Measurements from ENCODE around the gene CD109. TPM values are rescaled to one million over a fixed set of nuclear protein-coding genes. Genes with fewer than 3 reads are reported as not detected.
"Not testable (repeated sequence)": the region's sequence is repeated elsewhere in the genome, so short reads cannot be mapped to it uniquely, and the experiment has no call there.

The CD109 gene
- total RNA-seq, 1 donor from 2014 or later, result 6.3 TPM

DNA sequence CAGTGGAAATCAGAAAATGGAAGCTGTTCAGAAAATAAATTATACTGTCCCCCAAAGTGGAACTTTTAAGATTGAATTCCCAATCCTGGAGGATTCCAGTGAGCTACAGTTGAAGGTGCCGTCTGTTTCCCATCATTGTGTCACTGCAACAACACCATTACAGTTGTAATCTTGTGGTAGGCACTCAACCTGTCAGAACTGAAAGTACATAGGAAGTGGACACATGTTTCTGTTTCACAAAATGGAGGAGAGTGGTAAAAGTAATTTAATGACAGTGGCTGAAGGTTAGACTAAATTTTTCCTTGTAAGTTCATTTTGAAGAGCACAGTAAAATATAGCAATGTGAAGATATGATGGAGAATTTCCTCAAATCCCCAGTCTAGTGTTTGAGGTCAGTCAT lies 70.0 kb downstream of the CD109 start:
- intact Hi-C loops (cut with DNase I), result no loop called here
- DNase-seq (ENCODE audit: low spot score), result no peak

DNA sequence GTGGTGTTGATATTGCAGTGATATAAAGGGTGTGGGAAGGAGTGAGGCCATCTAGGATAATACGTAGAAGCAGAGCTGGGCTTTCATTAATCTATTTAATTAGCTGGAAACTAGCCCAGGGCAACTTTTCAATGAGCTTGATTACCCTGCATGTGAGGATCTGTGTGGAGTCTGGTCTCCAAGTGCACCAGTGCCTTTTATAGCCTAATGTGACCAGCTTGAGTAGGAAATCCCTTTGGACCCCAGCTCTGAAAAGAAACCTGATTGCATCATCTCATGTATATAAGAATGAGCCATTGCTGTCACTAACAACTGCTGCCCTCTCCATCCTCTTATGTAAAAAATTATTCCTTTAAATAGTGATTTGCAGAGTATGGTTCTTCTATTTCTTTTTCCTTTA lies 72.6 kb downstream of the CD109 start:
- DNase-seq (ENCODE audit: low spot score), result no peak
- intact Hi-C loops (cut with DNase I), result no loop called here

DNA sequence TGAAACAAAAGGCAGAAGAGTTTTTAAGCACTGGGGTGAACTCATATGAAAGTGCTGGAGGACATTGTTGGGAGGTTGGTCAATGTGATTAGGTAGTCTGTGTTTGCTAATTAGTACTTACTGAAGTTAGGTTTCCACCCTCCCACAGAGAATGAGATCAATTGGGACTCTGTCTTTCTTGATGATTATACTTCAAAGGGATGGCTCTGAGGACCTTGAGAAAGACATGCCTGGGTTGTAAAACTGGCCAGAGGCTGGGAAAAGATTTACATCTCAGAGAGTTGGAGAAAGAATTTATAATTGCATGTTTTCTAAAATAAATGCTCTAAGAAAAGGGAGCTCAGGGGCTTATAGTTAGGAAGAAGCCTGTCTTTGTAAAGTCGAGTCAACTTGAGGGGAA lies 74.0 kb downstream of the CD109 start:
- DNase-seq (ENCODE audit: low spot score), result no peak
- intact Hi-C loops (cut with DNase I), result no loop called here

DNA sequence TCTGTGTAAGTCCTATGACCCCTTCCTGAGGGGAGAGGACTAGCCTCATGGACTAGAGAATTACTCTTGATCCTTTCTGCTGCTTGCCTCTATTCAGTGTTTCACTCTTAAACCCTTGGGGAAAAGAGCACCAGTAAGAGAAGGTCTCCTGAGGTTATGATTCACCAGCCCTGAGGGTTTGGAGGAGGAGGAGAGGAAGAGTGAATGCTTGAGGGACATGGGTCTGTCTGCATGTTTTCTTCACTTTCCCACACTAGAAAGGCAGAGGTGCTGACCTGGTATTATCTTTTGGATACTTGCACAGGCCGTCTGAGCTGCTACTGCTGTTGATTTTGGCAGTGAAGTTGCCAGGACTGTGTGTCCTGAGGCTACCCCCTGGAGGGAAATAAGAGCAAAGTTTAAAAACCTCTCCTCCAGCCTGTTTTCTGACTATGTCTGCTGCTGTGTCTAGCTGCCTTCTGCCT lies 78.3 kb downstream of the CD109 start:
- intact Hi-C loops (cut with DNase I), result no loop called here
- peak; percentile 76 for DNase-seq (ENCODE audit: low spot score)

DNA sequence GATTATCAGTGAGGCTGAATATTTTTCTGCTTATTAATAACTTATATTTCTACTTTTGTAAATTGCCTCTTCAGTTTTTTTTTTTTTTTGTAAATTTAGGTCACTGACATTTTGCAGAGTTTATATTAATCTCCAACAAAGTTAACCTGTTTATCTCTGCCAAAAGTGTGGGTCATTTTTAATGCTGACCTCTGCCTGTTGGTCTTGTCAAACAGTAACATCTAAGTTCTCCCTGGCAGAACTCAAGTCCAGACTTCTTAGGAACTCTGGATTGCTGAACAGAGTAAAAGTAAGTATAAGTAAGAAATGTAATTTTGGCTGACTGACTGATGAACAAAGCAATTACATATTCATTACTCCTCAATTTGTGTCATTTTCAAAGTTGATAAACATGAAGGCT lies 83.9 kb downstream of the CD109 start:
- intact Hi-C loops (cut with DNase I), result no loop called here

DNA sequence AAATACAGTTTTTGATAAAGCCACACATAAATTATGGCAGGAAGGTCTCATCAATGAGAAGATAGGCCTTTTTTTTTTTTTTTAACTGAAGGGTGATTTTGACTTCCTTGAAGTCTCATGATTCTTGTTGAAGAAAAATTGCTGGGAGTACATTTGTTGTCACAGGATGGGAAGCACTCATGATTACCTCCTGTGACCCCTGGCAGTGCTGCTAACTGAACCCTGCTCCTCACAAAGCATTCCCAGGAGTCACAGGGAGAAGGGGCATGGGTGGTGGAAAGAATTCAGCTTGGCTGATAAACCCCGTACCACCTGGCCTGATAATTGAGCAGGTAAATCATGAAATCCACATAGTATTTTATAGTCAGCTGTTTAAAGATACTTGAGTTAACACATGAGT lies 86.9 kb downstream of the CD109 start:
- DNase-seq (ENCODE audit: low spot score), result no peak
- intact Hi-C loops (cut with DNase I), result no loop called here

More for the DNA sequence above, 83.9 kb downstream of the CD109 start:
- DNase-seq (ENCODE audit: low spot score), result no peak

DNA sequence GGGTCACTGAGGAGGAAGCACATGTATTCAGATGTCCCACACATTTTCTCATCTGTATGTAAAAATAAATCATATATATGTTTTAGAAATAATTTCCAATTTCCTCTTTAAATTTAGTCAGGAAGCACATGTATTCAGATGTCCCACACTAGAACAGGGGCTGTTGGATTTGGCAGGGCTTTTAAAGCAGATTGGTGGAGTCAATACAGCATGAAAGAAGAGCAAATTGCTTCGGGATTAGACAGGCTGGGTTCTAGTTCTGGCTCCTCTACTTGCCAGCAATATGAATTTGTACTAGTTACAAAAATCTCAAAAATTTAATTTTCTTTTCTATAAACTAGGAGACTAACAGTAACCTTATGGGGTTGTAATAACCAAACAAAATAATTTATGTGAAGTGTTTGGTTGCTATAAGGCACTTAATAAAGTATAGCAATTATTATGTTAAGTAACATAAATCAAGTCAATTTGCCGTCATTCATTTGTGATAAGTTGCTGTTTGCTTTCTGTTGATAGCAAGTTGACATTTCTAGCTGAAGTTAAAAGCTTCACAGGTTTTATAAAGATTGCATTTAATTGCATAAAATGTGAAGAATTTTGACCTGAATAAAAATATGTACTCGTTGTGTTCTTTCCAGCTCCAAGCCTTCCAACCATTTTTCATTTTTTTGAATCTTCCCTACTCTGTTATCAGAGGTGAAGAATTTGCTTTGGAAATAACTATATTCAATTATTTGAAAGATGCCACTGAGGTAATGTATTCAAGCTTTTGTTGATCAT lies 88.9 kb downstream of the CD109 start:
- no peak for DNase-seq (ENCODE audit: low spot score)
- intact Hi-C loops (cut with DNase I), result no loop called here

DNA sequence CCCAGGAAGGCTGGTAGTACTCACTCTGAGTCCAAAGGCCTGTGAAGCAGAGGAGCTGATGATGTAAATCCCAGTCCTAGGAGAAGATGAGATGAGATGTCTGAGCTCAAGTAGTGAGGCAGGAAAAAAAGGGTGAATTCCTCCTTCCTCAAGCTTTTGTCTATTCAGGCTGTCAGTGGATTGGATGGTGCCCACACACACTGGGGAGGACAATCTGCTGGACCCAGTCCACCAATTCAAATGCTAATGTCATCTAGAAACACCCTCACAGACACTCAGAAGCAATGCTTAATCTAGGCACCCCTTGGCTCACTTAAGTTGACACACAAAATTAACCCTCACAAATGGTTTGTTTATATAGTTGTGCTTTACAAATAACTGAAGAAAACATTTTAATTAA lies 94.6 kb downstream of the CD109 start:
- DNase-seq (ENCODE audit: low spot score), result no peak
- intact Hi-C loops (cut with DNase I), result no loop called here

DNA sequence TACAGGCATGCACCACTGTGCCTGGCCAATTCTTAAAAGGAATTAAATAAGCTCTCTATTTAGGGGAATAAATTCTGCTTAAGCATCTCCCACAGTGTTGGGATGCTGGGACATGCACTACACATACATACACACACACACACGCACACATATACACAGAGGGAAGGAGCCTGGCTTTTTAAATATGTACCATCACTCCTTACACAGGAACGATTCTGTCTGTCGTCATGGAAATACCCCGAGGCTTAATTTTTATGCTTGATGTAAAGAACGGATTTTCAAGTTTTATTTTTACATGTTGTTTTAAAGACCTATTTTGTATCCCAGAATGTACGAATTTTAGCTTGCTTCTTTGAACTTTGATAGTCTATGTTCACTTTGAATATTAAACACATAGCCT lies 95.3 kb downstream of the CD109 start:
- DNase-seq (ENCODE audit: low spot score), result no peak
- intact Hi-C loops (cut with DNase I), result no loop called here

DNA sequence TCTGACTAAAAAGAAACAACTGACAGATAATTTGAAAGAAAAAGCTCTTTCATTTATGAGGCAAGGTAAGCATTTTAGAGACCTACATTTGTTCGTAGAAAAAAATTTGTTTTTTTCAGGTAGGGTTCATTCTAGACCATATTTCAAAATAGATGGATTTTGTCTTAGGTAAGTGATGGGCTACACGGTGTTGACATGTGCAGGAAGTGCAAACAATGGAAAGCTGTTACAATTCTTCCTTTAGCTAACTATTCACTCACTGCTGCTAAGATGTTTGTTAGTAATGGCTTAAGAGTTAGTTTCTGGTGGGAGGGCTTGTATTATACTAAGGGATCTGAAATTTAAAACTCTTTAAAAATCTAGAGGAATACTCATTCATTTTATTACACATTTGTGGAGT lies 96.7 kb downstream of the CD109 start:
- intact Hi-C loops (cut with DNase I), result no loop called here
- no peak for DNase-seq (ENCODE audit: low spot score)

DNA sequence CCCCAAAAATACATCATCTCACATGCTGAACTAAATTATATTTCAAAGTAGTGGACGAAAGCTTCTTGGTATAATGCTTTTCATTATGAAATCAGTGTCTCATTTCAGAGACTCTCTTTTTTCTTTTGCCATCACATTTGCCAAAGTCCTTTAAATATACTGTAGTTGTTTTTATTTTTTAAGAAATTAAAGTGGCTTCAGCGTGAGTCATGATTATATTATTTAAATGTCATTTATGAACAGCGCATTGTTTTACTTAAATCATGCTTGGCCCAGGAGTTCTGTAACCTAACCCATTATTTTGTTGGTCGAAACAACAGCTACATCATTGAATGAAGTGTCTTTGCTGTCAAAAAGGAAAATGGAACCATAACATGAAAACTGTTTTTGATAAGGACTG lies 100.9 kb downstream of the CD109 start:
- DNase-seq (ENCODE audit: low spot score), result no peak
- intact Hi-C loops (cut with DNase I), result no loop called here

DNA sequence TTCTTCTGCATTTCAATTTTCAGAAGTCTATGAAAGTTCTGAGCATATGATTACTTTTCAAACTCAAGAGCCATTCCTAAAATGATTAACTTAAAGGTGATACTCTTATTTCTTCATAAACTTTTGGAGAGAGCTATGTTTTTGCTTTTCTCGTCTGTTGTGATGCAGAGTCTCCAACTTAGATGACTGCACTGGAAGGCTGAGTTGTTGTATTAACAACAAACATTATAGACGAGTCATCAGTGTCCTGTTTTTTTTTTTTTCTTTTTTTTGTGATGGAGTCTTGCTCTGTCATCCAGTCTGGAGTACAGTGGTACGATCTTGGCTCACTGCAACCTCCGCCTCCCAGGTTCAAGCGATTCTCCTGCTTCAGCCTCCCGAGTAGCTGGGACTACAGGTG lies 101.9 kb downstream of the CD109 start:
- intact Hi-C loops (cut with DNase I), result no loop called here
- no peak for DNase-seq (ENCODE audit: low spot score)

DNA sequence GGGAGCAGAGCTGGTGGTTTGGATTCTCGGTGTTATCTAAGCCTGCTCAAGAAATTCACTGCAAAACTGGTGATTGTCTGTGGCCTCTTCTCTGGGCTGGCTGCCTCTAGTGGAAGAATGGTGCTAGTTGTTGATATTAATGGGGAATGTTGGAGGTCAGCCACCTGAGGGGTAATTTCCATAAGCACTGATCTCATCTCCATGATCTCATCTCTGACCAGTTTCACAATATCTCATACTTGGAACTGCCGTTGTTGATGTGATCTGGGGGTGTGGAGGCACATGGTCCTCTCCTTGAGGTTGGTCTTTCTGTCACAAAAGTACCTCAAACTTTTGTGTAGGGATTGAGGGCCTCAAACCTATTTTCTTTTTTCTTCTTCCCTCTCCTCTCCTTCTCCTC lies 102.6 kb downstream of the CD109 start:
- intact Hi-C loops (cut with DNase I), result no loop called here
- DNase-seq (ENCODE audit: low spot score), result no peak

DNA sequence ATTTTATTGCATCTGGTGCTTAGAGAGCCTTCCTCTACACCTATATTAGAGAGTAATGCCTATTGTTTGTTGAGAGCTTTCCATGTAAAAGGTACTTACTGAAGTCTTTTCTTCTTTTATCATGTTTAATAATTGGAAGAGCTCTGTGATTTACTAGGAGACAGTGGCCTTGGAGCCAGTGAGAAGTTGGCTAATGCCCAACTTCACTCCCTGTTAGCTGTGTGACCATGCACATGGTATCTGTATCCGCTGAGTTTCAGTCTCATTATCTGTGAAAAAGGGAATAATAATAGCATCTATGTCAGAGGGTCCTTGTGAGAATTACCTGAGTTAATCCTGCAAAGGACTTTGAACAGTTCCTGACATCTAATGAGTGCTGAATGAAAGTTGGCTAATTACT lies 105.0 kb downstream of the CD109 start:
- DNase-seq (ENCODE audit: low spot score), result no peak
- intact Hi-C loops (cut with DNase I), result no loop called here

DNA sequence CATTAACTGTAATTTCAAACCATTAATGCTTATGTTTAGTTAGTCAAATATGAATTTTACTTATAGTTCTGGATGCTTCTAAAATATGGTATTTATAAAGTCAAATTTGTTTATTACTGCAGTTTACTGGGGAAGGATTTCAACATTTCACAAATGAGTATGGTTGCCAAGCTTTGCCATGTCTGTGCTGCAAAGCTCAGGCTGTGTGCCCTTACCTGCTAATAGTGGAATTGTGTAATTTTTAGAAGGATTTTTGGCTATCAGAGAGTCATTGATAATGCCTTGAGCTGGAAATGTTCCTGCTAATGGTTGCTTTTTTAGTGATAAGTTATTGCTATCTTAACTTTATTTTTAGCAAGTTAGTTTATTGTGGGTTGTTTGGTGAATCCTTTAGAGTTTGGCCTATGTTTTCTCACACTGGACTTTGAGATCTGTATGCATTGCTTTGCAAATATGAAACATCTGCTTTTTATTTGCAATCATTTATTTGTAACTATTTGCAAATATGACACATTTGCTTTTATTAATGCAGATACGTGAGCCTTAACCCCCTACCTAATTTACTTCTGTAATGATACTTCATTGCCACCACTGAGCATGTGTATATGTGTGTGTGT lies 105.8 kb downstream of the CD109 start:
- DNase-seq (ENCODE audit: low spot score), result no peak
- intact Hi-C loops (cut with DNase I), result no loop called here

DNA sequence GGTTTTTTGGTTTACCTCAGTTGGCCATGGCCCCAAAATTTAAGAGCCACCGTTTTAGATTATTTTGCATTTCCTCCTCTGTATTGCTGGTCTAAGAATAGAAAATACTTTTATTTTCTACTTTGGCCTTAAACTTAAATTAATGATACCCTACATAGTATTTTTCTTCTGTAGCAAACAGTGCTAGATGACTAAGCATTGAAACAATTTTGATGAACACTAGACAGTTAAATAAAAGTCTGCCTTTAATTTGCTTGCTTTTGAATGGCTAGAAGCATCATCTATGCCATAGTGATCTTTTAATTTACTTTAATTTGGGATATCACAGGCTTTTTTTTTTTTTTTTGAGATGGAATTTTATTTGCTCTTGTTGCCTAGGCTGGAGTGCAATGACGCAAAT lies 106.4 kb downstream of the CD109 start:
- no peak for DNase-seq (ENCODE audit: low spot score)
- intact Hi-C loops (cut with DNase I), result no loop called here

DNA sequence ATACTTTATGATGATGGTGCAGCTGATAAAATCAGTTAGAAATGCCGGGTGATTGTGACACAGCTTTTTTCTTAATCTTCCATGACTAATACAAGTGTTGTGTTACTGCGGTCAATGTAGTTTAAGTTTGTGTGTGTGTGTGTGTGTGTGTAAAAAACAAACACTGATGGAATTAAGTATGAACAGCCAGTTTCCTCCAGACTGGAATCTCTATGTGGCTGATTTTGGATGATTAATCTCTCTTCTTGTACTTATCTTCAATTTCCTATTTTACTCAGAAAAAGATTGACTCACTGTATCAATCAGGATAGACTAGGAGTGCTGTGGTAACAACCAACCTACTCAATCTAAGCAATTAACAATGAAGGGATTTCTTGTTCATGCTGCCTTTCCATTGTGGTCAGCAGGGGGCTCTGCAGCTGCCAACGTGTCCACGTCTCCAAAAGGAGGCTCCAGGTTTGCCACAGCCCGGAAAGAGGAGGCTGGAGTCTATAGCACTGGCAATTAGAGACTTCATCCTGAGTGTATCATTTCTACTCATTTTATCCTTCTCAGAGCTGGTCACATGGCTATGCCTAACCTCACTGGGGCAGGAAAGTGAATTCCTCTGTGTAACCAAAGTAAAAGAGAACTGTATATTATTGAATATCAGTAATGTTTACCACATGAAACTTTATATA lies 107.7 kb downstream of the CD109 start:
- DNase-seq (ENCODE audit: low spot score), result no peak
- intact Hi-C loops (cut with DNase I), result no loop called here

DNA sequence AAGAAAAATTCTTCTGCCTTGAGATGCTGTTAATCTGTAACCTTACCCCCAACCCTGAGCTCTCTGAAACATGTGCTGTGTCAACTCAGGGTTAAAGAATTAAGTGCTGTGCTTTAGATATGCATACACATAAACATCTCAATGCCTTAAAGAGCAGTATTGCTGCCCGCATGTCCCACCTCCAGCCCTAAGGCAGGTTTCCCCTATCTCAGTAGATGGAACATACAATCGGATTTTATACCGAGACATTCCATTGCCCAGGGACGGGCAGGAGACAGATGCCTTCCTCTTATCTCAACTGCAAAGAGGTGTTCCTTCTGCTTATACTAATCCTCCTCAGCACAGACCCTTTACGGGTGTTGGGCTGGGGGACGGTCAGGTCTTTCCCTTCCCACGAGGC lies 109.2 kb downstream of the CD109 start:
- intact Hi-C loops (cut with DNase I); DNase-seq (ENCODE audit: low spot score): not testable (repeated sequence)

DNA sequence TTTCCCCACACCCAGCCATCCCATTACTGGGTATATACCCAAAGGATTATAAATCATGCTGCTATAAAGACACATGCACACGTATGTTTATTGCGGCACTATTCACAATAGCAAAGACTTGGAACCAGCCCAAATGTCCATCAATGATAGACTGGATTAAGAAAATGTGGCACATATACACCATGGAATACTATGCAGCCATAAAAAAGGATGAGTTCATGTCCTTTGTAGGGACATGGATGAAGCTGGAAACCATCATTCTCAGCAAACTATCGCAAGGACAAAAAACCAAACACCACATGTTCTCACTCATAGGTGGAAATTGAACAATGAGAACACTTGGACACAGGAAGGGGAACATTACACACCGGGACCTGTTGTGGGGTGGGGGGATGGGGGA lies 110.0 kb downstream of the CD109 start:
- DNase-seq (ENCODE audit: low spot score); intact Hi-C loops (cut with DNase I): not testable (repeated sequence)

DNA sequence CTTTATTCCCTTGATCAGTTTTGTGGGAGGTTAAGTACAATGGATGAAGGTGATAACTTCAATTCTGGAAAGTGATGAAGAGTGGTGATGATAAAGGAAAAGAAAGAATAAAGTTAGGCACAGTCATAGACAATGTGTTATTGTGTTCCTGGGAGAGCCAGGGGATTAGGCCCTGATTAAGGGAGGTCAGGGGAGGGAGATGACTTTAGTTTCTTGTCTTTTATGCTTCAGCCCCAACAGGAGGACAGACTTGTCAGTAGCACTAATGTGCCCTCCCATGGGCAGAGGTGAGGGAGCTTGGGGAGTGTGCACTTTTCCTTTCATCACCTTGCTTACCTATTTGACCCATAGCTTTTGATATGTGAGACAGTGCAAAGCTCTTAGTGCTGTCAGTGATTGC lies 115.7 kb downstream of the CD109 start:
- DNase-seq (ENCODE audit: low spot score), result no peak
- intact Hi-C loops (cut with DNase I), result no loop called here

DNA sequence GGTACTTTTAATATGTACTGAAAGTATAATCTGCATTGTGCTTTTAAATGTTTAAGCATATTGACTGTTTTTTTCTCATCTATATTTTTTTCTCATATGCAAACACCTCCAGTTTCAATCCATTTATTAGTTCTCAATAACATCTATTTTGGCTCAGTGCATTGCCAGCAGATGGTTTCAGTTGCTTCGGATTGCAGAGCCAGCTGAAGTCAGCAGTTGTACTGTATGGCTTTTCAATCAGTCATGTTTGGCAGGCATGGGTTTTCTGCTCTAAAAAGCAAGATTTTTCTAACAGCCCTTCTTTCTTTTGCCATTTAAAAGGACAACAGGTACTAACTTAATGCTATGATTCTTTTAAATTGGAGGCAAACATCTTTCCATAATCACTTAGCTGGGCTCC lies 121.2 kb downstream of the CD109 start:
- no peak for DNase-seq (ENCODE audit: low spot score)
- intact Hi-C loops (cut with DNase I), result no loop called here

Measured in cardiac septum (tissue), 1 donor.